ENCODE results near the gene NIFK.
"Not testable (repeated sequence)": the region's sequence is repeated elsewhere in the genome, so short reads cannot be mapped to it uniquely, and the experiment has no call there.

NIFK gene

GRCh38 chr2:121727332-121727731 is 9.3 kb downstream of the NIFK start:
- H3K36me3 ChIP-seq (ENCODE audit: control insufficient read depth, insufficient read depth, low read length): peaks cover 35% of the 10 kb centered on the region
- H3K9ac ChIP-seq (ENCODE audit: low read depth, low read length): no peak overlapping the region
- no peaks in the 10 kb centered on the region for H3K9me3 ChIP-seq (ENCODE audit: control insufficient read depth, insufficient read depth, low read length)
- no peak overlapping the region for H3K4me3 ChIP-seq (ENCODE audit: low read depth, low read length)
- no peaks in the 10 kb centered on the region for H3K27me3 ChIP-seq (ENCODE audit: control insufficient read depth, insufficient read depth, low read length)
- no peaks in the 10 kb centered on the region for H3K4me1 ChIP-seq (ENCODE audit: control insufficient read depth, insufficient read depth, low read length)

GRCh38 chr2:121723316-121723715 is 13.4 kb downstream of the NIFK start:
- Histone ChIP-seq H3K9ac (ENCODE audit: low read depth, low read length) (no peak overlapping the region), H3K9me3 (ENCODE audit: control insufficient read depth, insufficient read depth, low read length) (no peaks in the 10 kb centered on the region), H3K4me1 (ENCODE audit: control insufficient read depth, insufficient read depth, low read length) (no peaks in the 10 kb centered on the region), H3K36me3 (ENCODE audit: control insufficient read depth, insufficient read depth, low read length) (peaks cover 3% of the 10 kb centered on the region), H3K27me3 (ENCODE audit: control insufficient read depth, insufficient read depth, low read length) (no peaks in the 10 kb centered on the region), H3K4me3 (ENCODE audit: low read depth, low read length) (no peak overlapping the region)

GRCh38 chr2:121722479-121722878 is 14.2 kb downstream of the NIFK start:
- Histone ChIP-seq H3K4me1 (ENCODE audit: control insufficient read depth, insufficient read depth, low read length) (no peaks in the 10 kb centered on the region), H3K9me3 (ENCODE audit: control insufficient read depth, insufficient read depth, low read length) (no peaks in the 10 kb centered on the region), H3K36me3 (ENCODE audit: control insufficient read depth, insufficient read depth, low read length) (peaks cover 3% of the 10 kb centered on the region), H3K4me3 (ENCODE audit: low read depth, low read length) (no peak overlapping the region), H3K9ac (ENCODE audit: low read depth, low read length) (no peak overlapping the region), H3K27me3 (ENCODE audit: control insufficient read depth, insufficient read depth, low read length) (no peaks in the 10 kb centered on the region)

- Histone ChIP-seq H3K9ac (ENCODE audit: low read depth, low read length) (no peak overlapping the region), H3K4me3 (ENCODE audit: low read depth, low read length) (no peak overlapping the region), H3K36me3 (ENCODE audit: control insufficient read depth, insufficient read depth, low read length) (no peaks in the 10 kb centered on the region), H3K9me3 (ENCODE audit: control insufficient read depth, insufficient read depth, low read length) (no peaks in the 10 kb centered on the region), H3K27me3 (ENCODE audit: control insufficient read depth, insufficient read depth, low read length) (no peaks in the 10 kb centered on the region), H3K4me1 (ENCODE audit: control insufficient read depth, insufficient read depth, low read length) (no peaks in the 10 kb centered on the region)
These were observed 14.7 kb downstream of the NIFK start for GRCh38 chr2:121721926-121722325.

GRCh38 chr2:121717529-121717928 is 19.1 kb downstream of the NIFK start:
- no peaks in the 10 kb centered on the region for H3K9me3 ChIP-seq (ENCODE audit: control insufficient read depth, insufficient read depth, low read length)
- H3K36me3 ChIP-seq (ENCODE audit: control insufficient read depth, insufficient read depth, low read length): no peaks in the 10 kb centered on the region
- no peak overlapping the region for H3K4me3 ChIP-seq (ENCODE audit: low read depth, low read length)
- H3K27me3 ChIP-seq (ENCODE audit: control insufficient read depth, insufficient read depth, low read length): no peaks in the 10 kb centered on the region
- H3K4me1 ChIP-seq (ENCODE audit: control insufficient read depth, insufficient read depth, low read length): no peaks in the 10 kb centered on the region
- no peak overlapping the region for H3K9ac ChIP-seq (ENCODE audit: low read depth, low read length)

GRCh38 chr2:121716126-121716525 is 20.5 kb downstream of the NIFK start:
- Histone ChIP-seq H3K4me3 (ENCODE audit: low read depth, low read length) (no peak overlapping the region), H3K27me3 (ENCODE audit: control insufficient read depth, insufficient read depth, low read length) (no peaks in the 10 kb centered on the region), H3K36me3 (ENCODE audit: control insufficient read depth, insufficient read depth, low read length) (no peaks in the 10 kb centered on the region), H3K9me3 (ENCODE audit: control insufficient read depth, insufficient read depth, low read length) (no peaks in the 10 kb centered on the region), H3K4me1 (ENCODE audit: control insufficient read depth, insufficient read depth, low read length) (no peaks in the 10 kb centered on the region), H3K9ac (ENCODE audit: low read depth, low read length) (no peak overlapping the region)

GRCh38 chr2:121711481-121711880 is 25.2 kb downstream of the NIFK start:
- not testable (repeated sequence) for H3K9ac ChIP-seq (ENCODE audit: low read depth, low read length); H3K4me3 ChIP-seq (ENCODE audit: low read depth, low read length); H3K27me3 ChIP-seq (ENCODE audit: control insufficient read depth, insufficient read depth, low read length); H3K4me1 ChIP-seq (ENCODE audit: control insufficient read depth, insufficient read depth, low read length); H3K36me3 ChIP-seq (ENCODE audit: control insufficient read depth, insufficient read depth, low read length); H3K9me3 ChIP-seq (ENCODE audit: control insufficient read depth, insufficient read depth, low read length)

- Histone ChIP-seq H3K4me3 (ENCODE audit: low read depth, low read length) (no peak overlapping the region), H3K9me3 (ENCODE audit: control insufficient read depth, insufficient read depth, low read length) (no peaks in the 10 kb centered on the region), H3K27me3 (ENCODE audit: control insufficient read depth, insufficient read depth, low read length) (no peaks in the 10 kb centered on the region), H3K36me3 (ENCODE audit: control insufficient read depth, insufficient read depth, low read length) (no peaks in the 10 kb centered on the region), H3K9ac (ENCODE audit: low read depth, low read length) (no peak overlapping the region), H3K4me1 (ENCODE audit: control insufficient read depth, insufficient read depth, low read length) (no peaks in the 10 kb centered on the region)
These were observed 26.1 kb downstream of the NIFK start for GRCh38 chr2:121710470-121711170.

GRCh38 chr2:121709776-121710469 is 26.8 kb downstream of the NIFK start:
- no peaks in the 10 kb centered on the region for H3K27me3 ChIP-seq (ENCODE audit: control insufficient read depth, insufficient read depth, low read length)
- no peaks in the 10 kb centered on the region for H3K9me3 ChIP-seq (ENCODE audit: control insufficient read depth, insufficient read depth, low read length)
- H3K4me3 ChIP-seq (ENCODE audit: low read depth, low read length): no peak overlapping the region
- H3K4me1 ChIP-seq (ENCODE audit: control insufficient read depth, insufficient read depth, low read length): no peaks in the 10 kb centered on the region
- H3K36me3 ChIP-seq (ENCODE audit: control insufficient read depth, insufficient read depth, low read length): no peaks in the 10 kb centered on the region
- H3K9ac ChIP-seq (ENCODE audit: low read depth, low read length): no peak overlapping the region

GRCh38 chr2:121707920-121708361 is 28.7 kb downstream of the NIFK start:
- H3K27me3 ChIP-seq (ENCODE audit: control insufficient read depth, insufficient read depth, low read length): no peaks in the 10 kb centered on the region
- H3K4me1 ChIP-seq (ENCODE audit: control insufficient read depth, insufficient read depth, low read length): no peaks in the 10 kb centered on the region
- H3K4me3 ChIP-seq (ENCODE audit: low read depth, low read length): no peak overlapping the region
- H3K9me3 ChIP-seq (ENCODE audit: control insufficient read depth, insufficient read depth, low read length): no peaks in the 10 kb centered on the region
- no peaks in the 10 kb centered on the region for H3K36me3 ChIP-seq (ENCODE audit: control insufficient read depth, insufficient read depth, low read length)
- no peak overlapping the region for H3K9ac ChIP-seq (ENCODE audit: low read depth, low read length)

- Histone ChIP-seq H3K9me3 (ENCODE audit: control insufficient read depth, insufficient read depth, low read length) (no peaks in the 10 kb centered on the region), H3K27me3 (ENCODE audit: control insufficient read depth, insufficient read depth, low read length) (no peaks in the 10 kb centered on the region), H3K9ac (ENCODE audit: low read depth, low read length) (no peak overlapping the region), H3K4me3 (ENCODE audit: low read depth, low read length) (no peak overlapping the region), H3K36me3 (ENCODE audit: control insufficient read depth, insufficient read depth, low read length) (no peaks in the 10 kb centered on the region), H3K4me1 (ENCODE audit: control insufficient read depth, insufficient read depth, low read length) (no peaks in the 10 kb centered on the region)
These were observed 29.2 kb downstream of the NIFK start for GRCh38 chr2:121707344-121707919.

- H3K27me3 ChIP-seq (ENCODE audit: control insufficient read depth, insufficient read depth, low read length): no peaks in the 10 kb centered on the region
- H3K9ac ChIP-seq (ENCODE audit: low read depth, low read length): no peak overlapping the region
- H3K9me3 ChIP-seq (ENCODE audit: control insufficient read depth, insufficient read depth, low read length): no peaks in the 10 kb centered on the region
- H3K36me3 ChIP-seq (ENCODE audit: control insufficient read depth, insufficient read depth, low read length): no peaks in the 10 kb centered on the region
- no peak overlapping the region for H3K4me3 ChIP-seq (ENCODE audit: low read depth, low read length)
- H3K4me1 ChIP-seq (ENCODE audit: control insufficient read depth, insufficient read depth, low read length): no peaks in the 10 kb centered on the region
These were observed 30.7 kb downstream of the NIFK start for GRCh38 chr2:121705958-121706357.
